PFSK-1 (cell line): ENCODE results near the gene UNC5C.

ENCODE experiments used
- FOXP2 ChIP-seq: optimal IDR thresholded peaks from 2 replicates; pipeline ENCODE3; 2011; ENCODE audit warnings: borderline replicate concordance, control low read depth, inconsistent platforms; ENCODE audit not compliant: insufficient read depth; ENCODE audit errors: extremely low read length, extremely low read depth
- POLR2AphosphoS5 ChIP-seq: IDR thresholded peaks from 2 replicates; pipeline ENCODE4 v1.6.1; 2012; ENCODE audit warnings: low read depth, mild to moderate bottlenecking, control low read depth, low read length, moderate library complexity
- REST ChIP-seq, 2 experiments: IDR thresholded peaks; 2 replicates each; pipeline versions ENCODE4 v1.6.1 to v1.8.0; 2011 to 2012; ENCODE audit warnings: low read depth in 2 of 2, low read length in 2 of 2, control low read depth in 1 of 2, inconsistent platforms in 1 of 2, mild to moderate bottlenecking in 1 of 2, moderate library complexity in 1 of 2; ENCODE audit not compliant: insufficient read depth in 1 of 2
- SIN3A ChIP-seq: IDR thresholded peaks from 2 replicates; pipeline ENCODE4 v1.6.1; 2012; ENCODE audit warnings: mild to moderate bottlenecking, low read length, moderate library complexity, borderline replicate concordance; ENCODE audit not compliant: insufficient read depth
- TAF1 ChIP-seq: IDR thresholded peaks from 2 replicates; pipeline ENCODE4 v1.6.1; 2012; ENCODE audit warnings: low read length, control low read depth, borderline replicate concordance; ENCODE audit not compliant: insufficient read depth

- TF ChIP-seq REST (IDR thresholded peaks at IDR 0.05; ENCODE audit: insufficient read depth in 1 of 2, low read depth in 2 of 2, low read length in 2 of 2): peak in 1 of 2 experiments; percentile 52; a peak in 1 of 4 replicates
- TF ChIP-seq POLR2AphosphoS5: no peak
- TF ChIP-seq TAF1: no peak
- TF ChIP-seq SIN3A: no peak
- TF ChIP-seq FOXP2: peak; percentile 69
These were observed 32.2 kb downstream of the UNC5C start for GRCh38 chr4:95516528-95517017.
